Medulla oblongata (tissue), 1 donor: ENCODE results near the gene DYNLT2.
"Not testable (repeated sequence)": the region's sequence is repeated elsewhere in the genome, so short reads cannot be mapped to it uniquely, and the experiment has no call there.

Experiments
- DNase-seq: peaks from one replicate; pipeline ENCODE4 v3.0.0-alpha.2; 2015; ENCODE audit errors: extremely low spot score

Gene DYNLT2

DNA sequence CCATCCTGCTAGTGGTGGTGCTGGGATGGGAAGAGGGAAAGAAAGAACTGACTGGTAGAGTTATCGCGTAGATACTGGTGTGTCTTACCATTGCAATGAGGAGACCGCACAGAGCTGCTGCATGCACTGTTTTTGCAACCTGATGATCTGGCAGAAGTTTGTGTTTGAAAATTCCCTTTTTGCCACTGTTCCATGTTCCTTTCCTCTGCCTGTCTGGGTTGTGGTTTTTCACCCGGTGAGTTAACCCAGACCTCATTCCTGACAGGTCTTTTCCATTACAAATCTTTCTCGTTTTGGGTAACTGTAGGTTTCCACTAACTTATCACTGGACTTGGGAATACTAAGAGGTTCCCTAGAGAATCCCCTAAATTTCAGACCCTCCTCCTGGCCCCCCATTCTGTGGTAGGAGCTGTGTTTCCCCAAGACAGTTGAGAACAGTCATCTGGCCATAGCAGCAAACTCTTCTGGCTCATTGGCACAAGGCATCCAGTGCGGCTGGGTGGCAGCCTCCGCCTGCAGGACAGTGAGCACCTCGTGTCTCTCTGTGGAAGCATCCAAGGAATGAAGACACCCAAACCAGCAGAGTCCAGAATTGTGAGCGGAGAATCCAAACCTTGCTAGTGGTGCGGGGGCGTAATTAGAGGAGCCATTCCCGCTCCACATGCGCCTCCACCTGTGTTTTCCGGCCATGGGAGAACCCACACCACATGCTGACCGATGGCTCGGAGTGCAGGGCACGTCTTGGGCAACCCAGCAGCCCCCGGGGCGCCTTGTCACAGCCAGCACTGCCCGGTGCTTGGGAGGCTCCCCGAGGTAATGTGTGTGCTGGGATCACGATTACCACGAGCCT lies 32.8 kb upstream of the DYNLT2 start:
- DNase-seq: no peak

DNA sequence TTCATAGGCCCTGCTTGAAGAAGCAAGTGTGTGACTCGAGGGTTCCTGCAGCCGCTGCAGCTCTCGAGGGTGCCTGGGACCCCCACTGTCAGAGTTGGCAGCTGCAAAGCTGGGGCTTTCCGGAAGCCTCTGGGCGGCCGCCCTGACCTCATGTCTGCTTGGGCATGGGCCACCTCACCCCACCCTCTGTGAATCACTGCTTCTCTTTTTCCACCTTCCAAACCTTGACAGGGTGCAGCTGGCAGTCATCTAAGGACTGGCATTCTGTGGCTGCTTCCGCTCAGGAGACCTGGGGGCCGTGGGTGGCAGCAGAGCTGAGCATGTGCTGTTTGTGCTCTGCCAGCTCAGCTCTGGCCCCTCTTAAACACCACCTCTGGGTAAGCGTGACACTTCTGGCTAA lies 32.0 kb upstream of the DYNLT2 start:
- no peak for DNase-seq

DNA sequence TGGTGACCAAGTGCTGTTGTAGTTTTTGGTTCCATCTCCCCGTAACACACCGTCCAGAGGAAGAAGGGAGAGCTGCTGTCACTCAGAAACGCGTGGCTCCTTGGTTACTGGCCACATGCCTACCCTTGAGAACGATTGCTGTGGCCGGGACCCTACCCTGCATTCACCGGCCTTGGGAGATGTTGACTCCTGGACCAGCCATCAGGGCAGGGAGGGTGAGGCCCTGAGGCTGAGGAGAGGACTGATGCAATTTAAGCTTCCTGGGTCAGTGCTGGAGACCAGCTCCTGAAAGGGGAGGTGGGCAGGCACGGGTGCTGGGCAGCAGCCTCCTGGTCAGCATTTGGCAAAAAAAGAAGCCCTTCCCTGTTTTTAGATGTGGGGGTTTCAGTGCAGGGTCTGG lies 31.6 kb upstream of the DYNLT2 start:
- DNase-seq: no peak

DNA sequence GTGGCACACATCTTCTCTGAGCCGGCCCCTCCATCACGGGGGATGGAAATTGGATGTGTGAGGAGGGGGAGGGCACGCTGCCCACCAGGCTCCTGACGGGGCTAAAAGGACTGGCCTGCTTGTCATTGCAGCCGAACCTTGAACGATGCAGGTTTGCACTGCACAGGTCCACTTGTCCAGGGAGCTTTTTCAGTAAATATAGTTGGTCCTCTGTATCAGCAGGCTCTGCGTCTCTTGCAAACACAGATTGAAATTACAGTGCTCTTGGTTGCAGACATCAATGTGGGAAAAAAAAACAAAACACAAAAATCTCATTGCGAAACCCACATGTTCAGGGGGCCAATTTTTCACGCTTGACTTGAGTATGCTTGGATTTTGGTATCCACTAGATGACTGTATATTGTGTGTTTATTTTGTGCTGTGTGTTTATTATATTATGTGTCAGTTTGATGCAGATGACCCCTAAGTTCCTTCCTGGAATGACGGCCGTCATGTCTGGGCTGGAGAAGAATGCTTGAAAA lies 29.3 kb upstream of the DYNLT2 start:
- no peak for DNase-seq

DNA sequence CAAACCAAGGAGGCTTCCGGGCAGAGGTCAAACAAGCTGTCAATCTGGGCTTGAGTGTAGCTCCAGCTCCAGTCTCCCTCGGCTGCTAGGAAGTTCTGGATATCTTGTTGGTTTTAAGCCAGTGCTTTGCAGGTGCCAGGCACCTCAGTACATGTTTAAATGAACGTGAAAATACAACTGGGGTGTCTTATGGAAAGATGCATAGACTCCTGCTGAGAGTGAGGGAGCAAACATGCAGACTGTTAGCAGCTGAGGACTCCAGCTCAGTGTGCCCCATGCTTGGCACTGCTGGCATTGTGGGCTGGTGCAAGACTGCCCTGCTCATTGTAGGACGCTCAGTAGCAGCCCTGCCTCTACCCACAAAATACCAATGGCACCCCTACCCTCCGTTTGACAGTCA lies 28.5 kb upstream of the DYNLT2 start:
- DNase-seq: no peak

DNA sequence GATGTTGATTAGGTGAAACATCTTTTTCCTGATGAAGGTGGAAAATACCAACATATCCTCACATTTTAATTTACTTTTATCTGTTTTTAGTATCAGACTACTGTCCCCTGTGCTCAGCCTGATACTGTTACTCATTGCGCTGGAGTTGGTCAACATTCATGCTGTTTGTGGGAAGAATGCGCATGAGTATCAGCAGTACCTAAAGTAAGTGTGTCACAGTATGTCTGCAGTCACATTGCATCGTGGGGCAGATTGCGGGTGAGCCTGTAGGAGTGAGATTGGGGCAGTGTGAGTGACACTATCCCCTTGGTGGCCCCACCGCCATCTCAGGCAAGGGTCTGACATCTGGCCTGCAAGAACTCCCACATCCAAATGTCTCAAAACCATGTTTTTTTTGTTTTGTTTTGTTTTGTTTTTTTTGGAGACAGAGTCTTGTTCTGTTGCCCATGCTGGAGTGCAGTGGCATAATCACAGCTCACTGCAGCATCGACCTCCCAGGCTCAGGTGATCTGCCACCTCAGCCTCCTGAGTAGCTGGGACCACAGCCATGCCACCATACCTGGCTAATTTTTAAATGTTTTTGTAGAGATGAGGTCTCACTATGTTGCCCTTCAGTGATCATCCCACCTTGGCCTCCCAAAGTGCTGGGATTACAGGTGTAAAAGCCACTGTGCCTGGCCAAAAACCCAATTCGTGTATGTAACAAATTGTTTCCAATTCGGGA lies 27.9 kb upstream of the DYNLT2 start:
- DNase-seq: no peak

DNA sequence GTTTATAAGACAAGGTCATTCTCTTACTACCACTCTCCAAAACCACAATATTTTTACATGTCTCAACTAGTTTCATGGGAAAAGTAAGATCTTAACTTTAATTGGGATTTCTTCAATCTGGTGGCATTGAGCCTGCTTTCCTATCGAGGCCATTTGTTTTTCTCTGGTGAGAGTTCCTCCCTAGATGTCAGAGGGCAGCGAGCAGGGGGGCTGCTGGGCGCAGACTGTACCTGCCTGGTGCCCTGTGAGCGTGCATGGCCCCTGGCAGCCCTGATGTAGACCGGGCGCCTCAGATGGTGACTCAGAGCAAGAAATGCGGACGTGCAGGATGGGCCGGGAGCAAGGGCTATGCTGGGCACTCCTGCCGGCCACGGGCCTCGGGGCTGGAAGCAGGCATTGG lies 27.3 kb upstream of the DYNLT2 start:
- no peak for DNase-seq

DNA sequence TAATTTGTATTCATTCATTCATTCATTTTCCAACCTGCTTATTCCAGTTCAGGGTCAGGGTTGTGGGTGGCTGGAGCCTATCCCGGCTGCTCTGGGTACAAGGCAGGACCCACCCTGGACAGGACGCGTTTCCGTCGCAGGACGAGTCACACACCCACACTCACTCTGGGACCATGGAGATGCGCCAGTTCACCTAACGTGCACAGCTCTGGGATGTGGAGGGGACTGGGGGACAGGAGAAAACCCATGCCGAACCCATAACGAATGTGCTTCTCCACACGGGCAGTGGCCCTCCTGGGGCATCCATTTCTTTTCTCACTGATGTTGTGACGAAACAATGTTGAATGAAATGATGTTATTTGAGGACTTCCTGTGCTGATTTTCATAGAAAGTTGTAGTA lies 26.5 kb upstream of the DYNLT2 start:
- no peak for DNase-seq

DNA sequence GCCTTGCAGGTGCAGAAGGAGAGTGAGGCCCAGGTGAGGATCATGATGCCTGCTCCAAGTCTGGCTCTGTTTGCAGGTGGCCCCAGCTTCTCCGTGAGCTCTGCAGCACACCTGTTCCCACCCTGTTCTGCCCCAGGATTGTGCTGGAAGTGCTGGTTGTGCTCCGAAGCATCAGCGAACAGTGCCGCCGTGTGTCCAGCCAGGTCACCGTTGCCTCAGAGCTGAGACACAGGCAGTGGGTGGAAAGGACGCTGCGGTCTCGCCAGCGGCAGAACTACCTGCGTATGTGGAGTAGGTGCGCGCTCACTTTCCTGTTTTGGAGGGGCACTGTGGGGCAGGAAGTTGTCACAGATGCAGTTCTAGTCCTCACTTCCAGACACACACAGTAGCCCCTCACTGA lies 25.0 kb upstream of the DYNLT2 start:
- DNase-seq: no peak

DNA sequence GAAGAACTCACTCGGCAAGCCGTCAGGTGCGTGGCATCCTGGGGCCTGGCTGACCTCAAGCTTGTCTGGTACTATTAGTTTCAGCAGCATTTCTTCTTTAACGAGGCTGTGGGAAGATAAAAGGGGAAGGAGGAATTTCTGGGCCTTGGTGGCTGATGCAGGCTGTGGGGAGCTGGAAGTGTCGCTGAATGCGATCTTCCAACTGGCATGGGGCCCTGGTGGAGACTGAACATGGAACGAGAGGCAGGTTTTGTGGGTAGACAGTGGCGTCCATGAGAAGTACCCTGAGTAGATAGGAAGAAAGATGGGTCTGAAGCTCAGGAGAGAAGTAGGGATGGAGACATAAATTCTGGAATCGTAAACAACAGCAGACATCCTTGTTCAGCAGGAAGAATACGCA lies 23.9 kb upstream of the DYNLT2 start:
- DNase-seq: no peak

DNA sequence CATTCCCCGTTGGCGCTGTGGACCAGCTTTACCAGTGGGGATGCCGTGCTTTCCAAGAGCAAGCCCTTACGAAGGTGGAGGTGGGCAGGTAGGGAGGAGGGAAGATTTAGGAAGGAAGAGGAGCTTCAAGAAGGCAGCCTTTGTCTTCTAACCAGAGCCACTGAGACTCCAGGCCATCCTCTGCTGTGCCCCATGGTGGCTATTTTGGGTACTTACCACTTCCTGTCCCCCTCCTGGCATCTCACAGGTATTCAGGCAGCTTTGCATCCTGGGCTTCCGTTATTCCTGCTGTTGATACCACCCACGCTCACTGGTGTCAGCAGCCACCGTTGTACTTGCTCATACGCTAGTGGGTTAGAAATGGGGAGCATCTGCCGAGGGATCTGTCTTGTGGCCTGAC lies 23.0 kb upstream of the DYNLT2 start:
- no peak for DNase-seq

DNA sequence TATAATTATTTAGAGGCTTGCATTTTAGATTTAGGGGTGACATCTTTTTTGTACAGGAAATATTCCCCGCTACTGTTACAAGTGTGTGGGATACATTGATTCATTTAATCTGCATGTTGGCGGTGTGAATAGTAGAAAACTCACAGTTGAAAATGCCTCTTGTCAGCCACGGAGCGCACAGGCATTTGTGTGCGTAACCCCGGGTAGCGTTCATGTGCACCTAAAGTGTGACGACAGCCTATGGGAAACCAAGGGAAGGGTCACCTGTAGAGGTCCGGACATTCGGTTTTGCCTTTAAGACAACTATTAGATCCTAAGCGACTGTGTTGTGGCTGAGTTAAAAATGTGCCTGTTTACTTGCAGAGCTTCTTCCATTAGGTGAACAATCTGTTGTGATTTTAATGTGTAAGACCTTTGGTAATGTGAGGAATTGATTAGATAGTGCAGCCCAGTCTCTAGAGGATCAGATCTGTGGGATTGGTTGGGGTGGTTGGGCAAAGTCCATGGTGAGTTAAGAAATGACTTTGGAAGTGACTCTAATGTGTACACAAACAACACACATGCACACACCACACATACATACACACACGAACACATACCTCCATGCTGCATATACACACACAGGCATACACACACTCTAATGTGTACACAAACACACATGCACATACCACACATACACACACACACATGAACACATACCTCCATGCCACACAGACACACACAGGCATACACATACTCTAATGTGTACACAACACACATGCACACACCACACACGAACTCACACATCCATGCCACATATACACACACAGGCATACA lies 15.8 kb upstream of the DYNLT2 start:
- DNase-seq: no peak

DNA sequence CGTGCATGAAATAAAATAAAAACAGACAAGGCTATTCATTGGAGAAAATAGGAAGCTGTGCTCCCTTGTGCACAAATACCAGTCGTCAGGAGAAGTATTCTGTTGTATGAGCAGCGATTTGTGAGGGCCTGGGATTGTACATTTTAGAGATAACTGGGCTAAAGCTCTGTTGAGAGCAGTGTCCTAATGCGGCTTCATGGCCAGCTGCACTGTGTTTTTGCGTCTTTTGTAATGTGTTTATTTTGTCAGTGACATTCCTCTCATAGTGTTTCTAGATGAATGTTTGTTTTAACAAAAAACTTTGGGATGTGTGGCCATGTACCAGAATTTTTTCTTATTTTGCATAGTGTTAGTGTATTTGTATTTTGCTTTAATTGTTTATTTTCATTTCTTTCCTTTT lies 14.9 kb upstream of the DYNLT2 start:
- no peak for DNase-seq

DNA sequence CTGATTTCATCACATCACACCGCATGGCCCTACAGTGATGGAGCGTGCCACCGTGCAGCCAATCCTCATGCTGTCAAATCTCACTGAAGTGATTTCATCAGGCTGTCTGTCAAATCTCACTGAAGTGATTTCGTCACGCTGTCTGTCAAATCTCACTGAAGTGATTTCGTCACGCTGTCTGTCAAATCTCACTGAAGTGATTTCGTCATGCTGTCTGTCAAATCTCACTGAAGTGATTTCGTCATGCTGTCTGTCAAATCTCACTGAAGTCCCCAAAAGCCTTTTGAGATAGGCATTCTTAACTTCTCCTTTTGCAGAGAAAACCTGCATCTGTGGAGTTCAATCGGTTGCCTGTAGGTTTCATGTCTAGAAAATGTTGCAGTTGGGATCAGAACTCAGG lies 14.4 kb upstream of the DYNLT2 start:
- not testable (repeated sequence) for DNase-seq

DNA sequence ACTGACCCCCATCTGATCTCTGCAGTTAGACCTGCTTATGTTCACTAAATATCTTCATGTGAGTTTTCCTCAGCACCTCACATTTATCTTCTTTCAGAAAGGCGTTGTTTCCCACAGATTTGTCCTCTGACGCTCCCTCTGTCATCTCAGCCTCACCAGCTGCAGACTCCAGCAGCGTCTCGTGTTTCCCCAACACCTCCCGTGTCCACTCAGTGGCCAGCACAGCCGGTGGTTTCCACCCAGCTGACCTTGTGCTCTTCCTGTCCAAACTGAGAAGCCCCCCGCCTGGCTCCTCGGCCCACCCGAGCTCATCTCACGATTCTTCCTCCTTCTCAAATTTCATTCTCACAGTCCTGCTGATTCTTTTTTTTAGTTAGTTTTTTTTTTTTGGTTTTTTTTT lies 12.5 kb upstream of the DYNLT2 start:
- DNase-seq: no peak

DNA sequence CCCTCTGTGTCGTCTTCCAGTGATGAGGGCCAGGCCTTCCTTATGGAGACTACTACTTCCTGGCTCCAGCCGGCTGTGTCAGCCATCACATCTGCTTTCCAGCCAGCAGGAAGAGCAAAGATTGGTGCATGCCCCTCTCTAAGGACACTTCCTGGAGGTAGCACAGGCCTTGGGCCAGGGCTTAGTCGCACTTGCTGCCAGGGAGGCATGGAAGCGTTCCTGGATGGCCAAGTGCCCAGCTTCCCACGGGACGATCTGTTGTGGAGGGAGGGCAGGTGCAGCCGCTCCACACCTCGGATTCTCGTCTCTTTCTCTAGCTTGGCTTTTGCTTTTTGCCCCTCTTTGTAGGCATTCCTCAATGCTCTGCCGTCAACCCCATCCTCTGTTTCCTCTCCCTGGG lies 11.9 kb upstream of the DYNLT2 start:
- DNase-seq: no peak

DNA sequence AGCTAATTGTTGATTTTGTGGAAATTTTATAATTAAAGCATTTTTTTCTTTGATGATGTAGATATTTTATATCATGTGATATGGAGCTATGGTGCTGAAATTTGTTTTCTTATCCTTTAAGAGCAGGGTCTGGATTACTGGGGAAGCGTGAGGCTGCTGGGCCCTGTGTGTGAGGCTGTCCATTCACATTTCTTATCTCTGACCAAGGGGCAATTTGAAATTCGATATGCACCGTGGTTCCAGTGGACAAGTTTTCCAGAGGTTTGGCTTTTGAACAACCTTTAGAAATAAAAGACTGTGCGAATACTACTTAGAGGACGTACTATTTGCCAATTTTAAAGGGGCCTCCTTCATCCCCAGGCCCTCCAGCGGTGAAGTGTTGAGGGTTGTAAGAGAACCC lies 3.8 kb upstream of the DYNLT2 start:
- no peak for DNase-seq

DNA sequence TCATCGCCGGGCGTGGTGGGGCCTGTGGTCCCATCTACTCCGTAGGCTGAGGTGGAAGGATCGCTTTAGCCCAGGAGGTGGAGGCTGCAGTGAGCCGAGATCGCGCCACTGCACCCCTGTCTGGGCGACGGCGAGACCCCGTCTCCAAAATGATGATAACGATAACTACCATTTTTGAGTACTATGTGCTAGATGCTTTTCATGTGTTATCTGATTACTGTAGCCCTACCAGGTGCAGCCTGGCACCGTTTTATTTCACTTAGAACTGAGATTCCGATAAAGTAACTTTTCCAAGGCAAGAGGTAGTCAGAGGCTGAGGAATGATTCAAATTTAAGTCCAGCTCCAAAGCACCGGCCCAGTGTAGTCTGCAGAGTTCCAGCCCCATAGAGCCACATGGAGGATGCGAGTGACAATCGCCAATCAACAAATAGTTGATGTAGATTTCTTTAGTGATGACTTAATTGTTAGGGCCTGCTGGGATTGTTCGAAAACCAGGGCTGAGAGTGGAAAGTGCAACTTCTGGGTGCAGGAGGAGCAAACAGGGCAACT lies 777 bp upstream of the DYNLT2 start:
- DNase-seq: peak; percentile 23

DNA sequence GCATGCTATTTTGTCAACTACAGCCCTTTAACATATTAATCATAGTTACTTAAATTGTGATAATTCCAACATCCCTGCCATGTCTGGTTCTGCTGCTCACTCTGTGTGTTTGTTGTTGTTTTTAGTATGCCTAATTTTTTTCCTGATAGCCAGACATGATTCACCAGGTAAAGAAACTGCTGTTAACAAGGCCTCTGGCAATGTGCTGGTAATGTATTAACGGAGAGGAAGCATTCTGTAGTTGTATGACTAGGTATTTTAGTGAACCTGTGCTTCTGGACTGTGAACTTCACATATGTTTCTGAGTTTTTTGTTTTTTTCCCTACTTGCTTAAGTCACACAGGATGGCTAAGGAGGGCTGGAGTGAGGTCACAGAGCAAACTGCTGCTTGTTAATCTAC lies 4.8 kb downstream of the DYNLT2 start:
- DNase-seq: no peak

DNA sequence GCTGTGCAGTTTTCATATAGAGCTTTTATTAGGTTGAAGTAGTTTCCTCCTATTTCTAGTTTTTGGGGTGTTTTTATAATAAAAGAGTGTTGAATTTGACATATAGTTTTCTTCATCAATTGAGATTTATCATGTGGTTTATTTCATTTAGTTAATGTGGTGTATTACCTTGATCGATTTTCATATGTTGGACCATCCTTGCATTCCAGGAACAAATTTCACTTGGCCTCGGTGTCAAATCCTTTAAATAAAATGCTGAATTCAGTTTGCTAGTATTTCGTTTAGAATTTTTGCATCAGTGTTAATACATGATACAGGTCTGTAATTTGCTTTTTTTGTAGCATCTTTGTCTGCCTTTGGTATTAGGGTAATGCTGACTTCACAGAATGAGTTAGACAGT lies 6.0 kb downstream of the DYNLT2 start:
- DNase-seq: no peak

DNA sequence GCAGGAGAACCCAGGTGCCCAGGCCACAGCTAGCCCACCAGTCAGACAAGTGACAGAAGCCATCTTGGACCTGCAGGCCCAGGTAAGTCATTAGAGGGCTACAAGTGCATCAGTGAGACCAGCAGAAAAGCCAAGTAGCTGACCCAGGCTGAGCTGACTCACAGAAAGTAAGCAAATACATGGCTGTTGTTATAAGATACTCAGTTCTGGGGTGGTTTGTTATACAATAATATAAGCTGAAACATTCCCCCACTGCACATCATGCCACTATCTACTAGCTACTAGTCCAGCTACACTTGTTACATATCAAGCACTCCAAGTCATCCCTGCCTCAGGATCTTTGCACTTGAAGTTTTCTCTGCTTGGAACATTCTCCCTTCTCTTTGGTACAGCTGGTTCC lies 10.0 kb downstream of the DYNLT2 start:
- DNase-seq: no peak

DNA sequence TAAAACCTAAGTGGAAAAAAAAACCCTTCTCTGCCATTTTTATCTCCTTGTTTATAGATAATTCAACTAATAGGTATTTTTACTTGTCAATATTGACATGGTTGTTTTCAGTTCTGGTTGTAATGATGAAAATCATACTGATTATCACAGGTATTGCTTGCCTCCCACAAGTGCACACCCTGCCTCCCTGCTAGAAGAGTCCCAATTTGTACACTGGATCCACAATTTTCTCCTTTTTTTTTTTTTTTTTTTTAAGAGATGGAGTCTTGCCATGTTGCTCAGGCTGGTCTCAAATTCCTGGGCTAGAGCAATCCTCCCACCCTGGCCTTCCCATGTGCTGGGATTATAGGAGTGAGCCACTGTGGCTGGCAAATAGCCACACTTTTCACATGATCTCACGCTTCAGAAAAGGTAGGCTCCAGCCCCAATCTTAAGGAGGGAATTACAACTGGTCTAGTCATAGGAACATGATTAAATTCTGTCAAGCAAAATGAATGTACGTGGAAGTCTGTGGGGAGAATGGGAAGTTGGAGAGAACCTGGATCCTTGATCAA lies 12.3 kb downstream of the DYNLT2 start:
- no peak for DNase-seq
